Fibroblast of skin of left quadriceps (primary cell): ENCODE results near the gene MYO7A.

Experiments used
- DNase-seq, 2 experiments: peaks; one replicate each; pipeline ENCODE4 v3.0.0-alpha.2; 2013; ENCODE audit warnings: low read depth in 2 of 2

Gene MYO7A

GRCh38 chr11:77127235-77127911, 673 bp upstream of the MYO7A start:
- DNase-seq, result no peak

- DNase-seq, result no peak
Measured at GRCh38 chr11:77129069-77129841, 1.2 kb downstream of the MYO7A start.

GRCh38 chr11:77129842-77130756, 2.1 kb downstream of the MYO7A start:
- DNase-seq, result no peak

GRCh38 chr11:77130763-77131513, 2.9 kb downstream of the MYO7A start:
- no peak for DNase-seq

- no peak for DNase-seq
Measured at GRCh38 chr11:77131560-77131959, 3.5 kb downstream of the MYO7A start.

GRCh38 chr11:77135069-77135468, 7.0 kb downstream of the MYO7A start:
- DNase-seq, result no peak

- no peak for DNase-seq
Measured at GRCh38 chr11:77136074-77136473, 8.0 kb downstream of the MYO7A start.

- DNase-seq, result no peak
Measured at GRCh38 chr11:77136784-77137420, 8.9 kb downstream of the MYO7A start.

- no peak for DNase-seq
Measured at GRCh38 chr11:77137421-77137820, 9.4 kb downstream of the MYO7A start.

- DNase-seq, result no peak
Measured at GRCh38 chr11:77138106-77138649, 10.1 kb downstream of the MYO7A start.

GRCh38 chr11:77139201-77139600, 11.2 kb downstream of the MYO7A start:
- no peak for DNase-seq

GRCh38 chr11:77140231-77140851, 12.3 kb downstream of the MYO7A start:
- DNase-seq, result no peak

GRCh38 chr11:77141034-77141433, 13.0 kb downstream of the MYO7A start:
- DNase-seq, result no peak

- DNase-seq, result no peak
Measured at GRCh38 chr11:77141475-77141874, 13.4 kb downstream of the MYO7A start.

GRCh38 chr11:77142091-77142975, 14.3 kb downstream of the MYO7A start:
- no peak for DNase-seq

GRCh38 chr11:77143405-77144020, 15.5 kb downstream of the MYO7A start:
- no peak for DNase-seq

GRCh38 chr11:77144196-77144856, 16.3 kb downstream of the MYO7A start:
- no peak for DNase-seq

- DNase-seq, result no peak
Measured at GRCh38 chr11:77144857-77145428, 16.9 kb downstream of the MYO7A start.
